SH-SY5Y (cell line): ENCODE data around the gene CEBPZOS.

ENCODE experiments used
- GATA2 ChIP-seq: IDR thresholded peaks from 2 replicates; pipeline ENCODE4 v1.6.1; 2011; ENCODE audit warnings: mild to moderate bottlenecking, low read depth, low read length
- GATA3 ChIP-seq: IDR thresholded peaks from 2 replicates; pipeline ENCODE4 v1.6.1; 2011; ENCODE audit warnings: low read depth, mild to moderate bottlenecking, low read length, moderate library complexity

GRCh38 chr2:37190290-37190689 is 6.0 kb upstream of the CEBPZOS start:
- TF ChIP-seq GATA2 (no peak), GATA3 (no peak)
